HG02870 (cell line): ENCODE measurements around the gene ARHGAP8.
"Not testable (repeated sequence)": the region's sequence is repeated elsewhere in the genome, so short reads cannot be mapped to it uniquely, and the experiment has no call there.

ENCODE experiments used
- ATAC-seq: cut with Tn5 transposase; IDR thresholded peaks from one replicate; pipeline ENCODE4 v1.9.1; 2021; ENCODE audit warnings: mild to moderate bottlenecking, moderate library complexity; ENCODE audit not compliant: unreplicated experiment

The ARHGAP8 gene

GRCh38 chr22:44904492-44905152 lies 152.2 kb downstream of the ARHGAP8 start:
- ATAC-seq, result not testable (repeated sequence)

DNA sequence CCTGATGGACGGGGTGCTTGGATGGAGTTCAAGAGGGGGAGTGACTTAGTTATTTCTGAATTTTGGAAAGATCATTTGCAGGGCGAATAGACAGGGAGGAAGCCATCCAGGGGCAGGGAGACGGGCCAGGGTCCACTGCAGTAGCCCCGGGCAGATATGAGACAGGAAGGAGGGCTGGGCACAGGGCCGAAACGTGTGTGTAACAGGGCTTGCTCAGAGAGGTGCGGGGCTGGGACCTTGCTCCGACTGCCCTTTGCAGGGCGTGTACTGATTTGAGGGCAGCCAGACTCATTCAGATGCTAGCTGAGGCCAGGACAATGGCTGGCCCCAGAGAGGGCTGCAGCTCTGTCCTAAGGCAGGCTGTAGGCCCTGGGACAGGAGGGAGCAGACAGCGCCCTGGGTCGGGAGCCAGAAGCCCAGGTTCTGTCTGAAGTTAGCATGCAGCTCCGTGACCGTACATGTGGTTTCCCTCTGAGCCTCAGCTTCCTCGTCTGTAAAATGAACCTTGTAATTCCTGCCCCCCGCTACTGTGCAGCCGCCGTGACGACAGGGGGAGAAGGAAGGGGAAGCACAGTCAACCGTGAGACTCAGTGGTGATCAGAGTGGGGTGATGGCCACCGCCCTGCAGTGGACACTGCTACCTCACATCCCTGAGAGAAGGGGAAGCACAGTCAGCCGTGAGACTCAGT lies 154.0 kb downstream of the ARHGAP8 start:
- ATAC-seq, result no peak

- ATAC-seq, result no peak
Observed at GRCh38 chr22:44906999-44907644, 154.7 kb downstream of the ARHGAP8 start.

DNA sequence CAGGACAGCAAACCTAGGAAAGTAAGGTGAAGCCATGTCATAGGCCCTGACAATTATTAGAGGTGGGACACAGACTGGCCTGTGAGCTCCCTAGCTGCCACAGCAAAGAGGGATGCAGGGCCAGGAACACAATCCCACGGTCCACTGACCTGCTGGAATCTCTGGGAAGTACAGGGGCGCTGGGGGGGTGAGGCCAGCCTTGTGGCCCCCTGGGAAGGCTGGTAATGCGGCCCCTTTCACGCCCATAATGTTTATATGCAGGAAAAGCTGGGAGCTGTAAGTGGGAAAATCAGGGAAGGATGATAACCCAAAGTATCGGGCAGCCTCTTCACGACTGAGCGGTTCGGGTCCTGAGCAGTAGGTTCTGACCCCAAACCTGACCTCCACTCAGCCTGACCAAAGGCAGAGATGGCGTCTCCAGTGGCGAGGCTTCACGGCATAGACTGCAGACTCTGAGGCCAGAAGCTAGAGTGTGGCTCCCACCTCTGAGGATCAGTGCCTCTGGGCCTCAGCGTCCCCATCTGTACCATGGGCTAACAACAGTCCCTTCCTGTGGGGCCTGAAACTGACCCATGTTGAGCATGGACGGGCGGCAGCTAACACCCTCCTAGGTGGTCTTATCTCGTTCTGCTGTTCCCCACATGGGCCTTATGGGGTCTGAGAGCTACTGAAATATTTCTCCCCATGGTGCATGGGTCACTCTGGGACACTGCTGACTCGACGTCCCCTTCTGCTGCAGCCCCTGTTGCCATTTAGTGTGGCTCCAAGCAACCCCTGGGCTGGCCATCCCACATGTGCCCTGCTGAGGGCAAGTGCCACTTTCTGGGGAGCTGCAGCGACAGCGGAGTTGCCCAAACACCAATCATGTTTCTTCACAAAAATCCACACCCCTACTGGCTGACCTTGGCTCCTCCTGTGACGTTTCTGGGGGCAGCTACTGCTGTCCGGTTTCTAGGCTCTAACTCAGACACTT lies 155.7 kb downstream of the ARHGAP8 start:
- ATAC-seq, result no peak

DNA sequence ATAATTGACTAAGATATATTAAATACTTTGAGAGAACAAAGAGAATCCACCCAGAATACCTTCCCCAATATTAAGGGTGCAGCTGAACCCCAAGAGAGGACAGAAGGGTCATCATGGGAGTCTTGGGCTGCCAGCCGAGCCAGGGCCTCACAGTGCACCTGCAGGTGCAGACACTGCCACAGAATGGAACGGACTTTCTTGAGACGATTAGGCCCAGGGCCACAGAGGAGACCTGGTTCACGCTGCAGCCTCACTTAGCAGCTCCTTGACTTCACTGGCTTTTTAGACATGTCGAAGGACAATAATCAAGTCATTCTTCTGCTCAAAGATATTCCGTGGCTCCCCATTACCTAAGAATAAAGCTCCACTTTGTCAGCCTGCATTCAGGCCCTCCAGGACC lies 156.9 kb downstream of the ARHGAP8 start:
- no peak for ATAC-seq
